HG02840 (cell line): ENCODE measurements around the gene PCDHGA8.
"Not testable (repeated sequence)": the region's sequence is repeated elsewhere in the genome, so short reads cannot be mapped to it uniquely, and the experiment has no call there.

Experiments
- ATAC-seq: cut with Tn5 transposase; IDR thresholded peaks from one replicate; pipeline ENCODE4 v1.9.1; 2021; ENCODE audit warnings: mild to moderate bottlenecking, moderate library complexity, moderate number of reproducible peaks; ENCODE audit not compliant: unreplicated experiment, low FRiP score

PCDHGA8 gene

GRCh38 chr5:141399555-141400258 lies 7.3 kb downstream of the PCDHGA8 start:
- no peak for ATAC-seq

- ATAC-seq, result no peak
Measured at GRCh38 chr5:141402553-141403243, 10.3 kb downstream of the PCDHGA8 start, which contains the start of gene PCDHGA9. Gene PCDHGA9, plus strand, starts transcription at chr5:141402778. Its CDS starts 175 bp downstream, at chr5:141402953.

GRCh38 chr5:141403387-141403786 lies 11.0 kb downstream of the PCDHGA8 start:
- ATAC-seq, result no peak

- not testable (repeated sequence) for ATAC-seq
Measured at GRCh38 chr5:141407790-141408505, 15.5 kb downstream of the PCDHGA8 start, which contains the start of gene PCDHGB6. Gene PCDHGB6, plus strand, starts transcription at chr5:141408021. Its CDS starts 182 bp downstream, at chr5:141408203.

GRCh38 chr5:141409598-141410306 lies 17.3 kb downstream of the PCDHGA8 start:
- ATAC-seq, result no peak

GRCh38 chr5:141411575-141411974 lies 19.1 kb downstream of the PCDHGA8 start:
- ATAC-seq, result no peak

GRCh38 chr5:141412854-141413539 lies 20.6 kb downstream of the PCDHGA8 start, which contains the start of gene PCDHGA10:
Gene PCDHGA10, plus strand, starts transcription at chr5:141412987. Its CDS starts 189 bp downstream, at chr5:141413176.
- peak; percentile 69 for ATAC-seq

GRCh38 chr5:141413540-141414069 lies 21.2 kb downstream of the PCDHGA8 start:
- no peak for ATAC-seq

GRCh38 chr5:141414548-141415274 lies 22.3 kb downstream of the PCDHGA8 start:
- not testable (repeated sequence) for ATAC-seq

GRCh38 chr5:141415275-141415618 lies 22.8 kb downstream of the PCDHGA8 start:
- not testable (repeated sequence) for ATAC-seq

- not testable (repeated sequence) for ATAC-seq
Measured at GRCh38 chr5:141417494-141418172, 25.2 kb downstream of the PCDHGA8 start, which contains the start of gene PCDHGB7. Gene PCDHGB7, plus strand, starts transcription at chr5:141417677. Its CDS starts 183 bp downstream, at chr5:141417860.

GRCh38 chr5:141419074-141419880 lies 26.8 kb downstream of the PCDHGA8 start:
- ATAC-seq, result no peak

- no peak for ATAC-seq
Measured at GRCh38 chr5:141420855-141421488, 28.5 kb downstream of the PCDHGA8 start, which contains the start of gene PCDHGA11. Gene PCDHGA11, plus strand, starts transcription at chr5:141421051. Its CDS starts 177 bp downstream, at chr5:141421228.

- no peak for ATAC-seq
Measured at GRCh38 chr5:141421489-141421855, 29.0 kb downstream of the PCDHGA8 start.

- no peak for ATAC-seq
Measured at GRCh38 chr5:141422742-141423291, 30.4 kb downstream of the PCDHGA8 start.

- no peak for ATAC-seq
Measured at GRCh38 chr5:141427783-141428426, 35.5 kb downstream of the PCDHGA8 start.
